Ishikawa (cell line): ENCODE results near the gene SMIM26.

ENCODE experiments used
- CEBPB ChIP-seq: IDR thresholded peaks from 2 replicates; pipeline ENCODE4 v1.6.1; 2012
- EP300 ChIP-seq: IDR thresholded peaks from 2 replicates; pipeline ENCODE4 v1.6.1; 2012; ENCODE audit warnings: borderline replicate concordance
- FOXM1 ChIP-seq: IDR thresholded peaks from 2 replicates; pipeline ENCODE4 v1.6.1; 2012; ENCODE audit warnings: low read depth, borderline replicate concordance
- TCF12 ChIP-seq: IDR thresholded peaks from 2 replicates; pipeline ENCODE4 v1.6.1; 2012; ENCODE audit warnings: low read depth
- ZBTB7A ChIP-seq: IDR thresholded peaks from 2 replicates; pipeline ENCODE4 v1.6.1; 2012; ENCODE audit warnings: low read depth
- TF ChIP-seq, protein P1 (sequence below): IDR thresholded peaks from 2 replicates; pipeline ENCODE4 v1.6.1; 2012; ENCODE audit warnings: low read depth, mild to moderate bottlenecking
- TF ChIP-seq, protein P2 (sequence below): IDR thresholded peaks from 2 replicates; pipeline ENCODE4 v1.6.1; 2012

DNA sequence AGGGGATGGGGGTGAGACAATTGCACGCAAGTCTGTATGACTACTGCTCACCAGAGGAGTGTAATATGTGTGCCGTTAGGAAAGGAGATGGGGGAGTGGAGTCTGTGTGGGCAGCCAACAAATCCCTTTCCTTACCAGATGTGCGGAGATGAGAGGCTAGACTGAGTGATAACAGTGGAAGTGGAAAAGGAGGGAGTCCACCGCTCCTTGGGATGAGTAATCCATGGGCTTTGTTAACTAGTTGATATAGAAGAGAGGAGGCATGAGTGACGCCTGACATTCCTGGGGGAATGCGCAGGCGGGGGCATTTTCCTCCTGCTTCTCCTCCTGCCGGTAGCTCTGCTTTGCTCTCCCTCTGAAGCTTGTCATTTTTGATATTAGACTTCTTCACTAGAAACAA, 13.5 kb upstream of the SMIM26 start:
- TF ChIP-seq CEBPB (no peak), TCF12 (no peak), EP300 (no peak), FOXM1 (no peak), ZBTB7A (no peak)
- TF ChIP-seq, protein P1, sequence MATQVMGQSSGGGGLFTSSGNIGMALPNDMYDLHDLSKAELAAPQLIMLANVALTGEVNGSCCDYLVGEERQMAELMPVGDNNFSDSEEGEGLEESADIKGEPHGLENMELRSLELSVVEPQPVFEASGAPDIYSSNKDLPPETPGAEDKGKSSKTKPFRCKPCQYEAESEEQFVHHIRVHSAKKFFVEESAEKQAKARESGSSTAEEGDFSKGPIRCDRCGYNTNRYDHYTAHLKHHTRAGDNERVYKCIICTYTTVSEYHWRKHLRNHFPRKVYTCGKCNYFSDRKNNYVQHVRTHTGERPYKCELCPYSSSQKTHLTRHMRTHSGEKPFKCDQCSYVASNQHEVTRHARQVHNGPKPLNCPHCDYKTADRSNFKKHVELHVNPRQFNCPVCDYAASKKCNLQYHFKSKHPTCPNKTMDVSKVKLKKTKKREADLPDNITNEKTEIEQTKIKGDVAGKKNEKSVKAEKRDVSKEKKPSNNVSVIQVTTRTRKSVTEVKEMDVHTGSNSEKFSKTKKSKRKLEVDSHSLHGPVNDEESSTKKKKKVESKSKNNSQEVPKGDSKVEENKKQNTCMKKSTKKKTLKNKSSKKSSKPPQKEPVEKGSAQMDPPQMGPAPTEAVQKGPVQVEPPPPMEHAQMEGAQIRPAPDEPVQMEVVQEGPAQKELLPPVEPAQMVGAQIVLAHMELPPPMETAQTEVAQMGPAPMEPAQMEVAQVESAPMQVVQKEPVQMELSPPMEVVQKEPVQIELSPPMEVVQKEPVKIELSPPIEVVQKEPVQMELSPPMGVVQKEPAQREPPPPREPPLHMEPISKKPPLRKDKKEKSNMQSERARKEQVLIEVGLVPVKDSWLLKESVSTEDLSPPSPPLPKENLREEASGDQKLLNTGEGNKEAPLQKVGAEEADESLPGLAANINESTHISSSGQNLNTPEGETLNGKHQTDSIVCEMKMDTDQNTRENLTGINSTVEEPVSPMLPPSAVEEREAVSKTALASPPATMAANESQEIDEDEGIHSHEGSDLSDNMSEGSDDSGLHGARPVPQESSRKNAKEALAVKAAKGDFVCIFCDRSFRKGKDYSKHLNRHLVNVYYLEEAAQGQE = no peak
- TF ChIP-seq, protein P2, sequence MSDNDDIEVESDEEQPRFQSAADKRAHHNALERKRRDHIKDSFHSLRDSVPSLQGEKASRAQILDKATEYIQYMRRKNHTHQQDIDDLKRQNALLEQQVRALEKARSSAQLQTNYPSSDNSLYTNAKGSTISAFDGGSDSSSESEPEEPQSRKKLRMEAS = no peak
